Vagina (tissue), 2 donors: ENCODE results near the gene MPPED1. TPM values are rescaled to one million over a fixed set of nuclear protein-coding genes. Genes with fewer than 3 reads are reported as not detected.

ENCODE experiments used
- DNase-seq, 2 donors: peaks; one replicate each; pipeline ENCODE4 v3.0.0-alpha.2; 2017; ENCODE audit errors: extremely low spot score in 2 of 2
- H3K27ac ChIP-seq: fragments of 200-600 bp; sonication (generic); one replicate; pipeline ENCODE4 v1.5.1; 2019
- H3K27me3 ChIP-seq: fragments of 200-600 bp; sonication (generic); one replicate; pipeline ENCODE4 v1.5.1; 2019
- H3K36me3 ChIP-seq, 2 donors: fragments of 200-600 bp; sonication (generic); one replicate each; pipeline ENCODE4 v1.5.1; 2017 to 2019
- H3K4me1 ChIP-seq: fragments of 200-600 bp; sonication (generic); one replicate; pipeline ENCODE4 v1.5.1; 2019
- H3K4me3 ChIP-seq, 2 donors: fragments of 200-600 bp; sonication (generic); 1 replicate in 1 of 2; 2 replicates in 1 of 2; pipeline ENCODE4 v1.5.1; 2016 to 2019
- H3K9me3 ChIP-seq: fragments of 200-600 bp; sonication (generic); one replicate; pipeline ENCODE4 v1.5.1; 2019
- CTCF ChIP-seq, 3 experiments: fragments of 450-650 bp in 2 of 3; fragments of 200-600 bp in 1 of 3; sonication (generic) in 1 of 3; IDR thresholded peaks; one replicate each; pipeline ENCODE4 v1.5.1; 2017 to 2019; ENCODE audit warnings: antibody characterized with exemption in 3 of 3, mild to moderate bottlenecking in 2 of 3, moderate library complexity in 2 of 3
- POLR2A ChIP-seq, 2 donors: fragments of 450-650 bp; IDR thresholded peaks; one replicate each; pipeline ENCODE4 v1.6.1; 2017; ENCODE audit warnings: antibody characterized with exemption in 2 of 2, mild to moderate bottlenecking in 2 of 2, moderate library complexity in 2 of 2
- POLR2AphosphoS5 ChIP-seq, 2 donors: sonication (generic); formaldehyde crosslinking; IDR thresholded peaks; one replicate each; pipeline ENCODE4 v1.9.0; 2017; ENCODE audit warnings: antibody characterized with exemption in 2 of 2, mild to moderate bottlenecking in 2 of 2, low read depth in 1 of 2; ENCODE audit not compliant: insufficient read depth in 1 of 2
- intact Hi-C: fragments of 100-400 bp; cut with DNase I; formaldehyde crosslinking; loops from one replicate; pipeline ENCODE4 v1.15.1; 2023
- total RNA-seq: library from RNA; depleted of rRNA; stranded (reverse); fragments of >200 nt; gene quantifications from one replicate; pipeline ENCODE4 v1.2.3, GENCODE V29; 2016

MPPED1 gene
- total RNA-seq, 1 donor from 2014 or later: 0.49 TPM

DNA sequence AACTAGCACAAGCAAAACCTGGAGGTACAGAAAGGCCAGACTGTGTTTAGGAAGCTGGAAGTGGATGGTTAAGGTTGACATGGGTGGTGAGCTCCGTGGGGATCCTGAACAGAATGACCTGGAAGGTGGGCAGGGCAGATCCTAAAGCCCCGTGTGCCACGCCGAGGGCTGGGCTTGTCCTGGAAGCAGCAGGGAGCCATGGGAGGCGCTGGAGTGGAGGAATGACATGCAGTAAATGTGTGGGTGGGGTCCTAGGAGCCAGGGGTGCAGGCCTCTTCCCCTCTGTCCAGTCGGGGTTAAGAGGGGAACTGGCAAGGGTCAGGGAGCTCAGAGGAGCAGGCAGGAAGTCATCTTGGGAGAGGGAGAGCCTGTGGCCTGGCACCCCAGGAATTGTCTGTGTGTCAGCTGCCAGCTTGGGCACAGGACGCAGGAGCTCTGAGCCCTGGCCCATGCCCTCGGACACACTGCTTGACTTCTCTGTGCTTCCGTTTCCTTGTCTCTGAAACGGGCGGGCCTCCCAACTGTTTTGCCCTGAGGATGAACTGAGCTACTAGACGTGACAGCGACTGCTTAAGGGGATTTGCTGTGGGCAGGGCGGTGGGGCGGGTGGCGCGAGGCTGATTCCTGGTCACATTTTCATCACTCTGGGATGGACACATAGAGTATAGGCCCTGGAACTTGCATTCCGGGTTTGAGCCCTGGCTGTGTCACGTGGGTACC lies 75.7 kb downstream of the MPPED1 start:
- no peaks in the 10 kb centered on the region for H3K27me3 ChIP-seq

DNA sequence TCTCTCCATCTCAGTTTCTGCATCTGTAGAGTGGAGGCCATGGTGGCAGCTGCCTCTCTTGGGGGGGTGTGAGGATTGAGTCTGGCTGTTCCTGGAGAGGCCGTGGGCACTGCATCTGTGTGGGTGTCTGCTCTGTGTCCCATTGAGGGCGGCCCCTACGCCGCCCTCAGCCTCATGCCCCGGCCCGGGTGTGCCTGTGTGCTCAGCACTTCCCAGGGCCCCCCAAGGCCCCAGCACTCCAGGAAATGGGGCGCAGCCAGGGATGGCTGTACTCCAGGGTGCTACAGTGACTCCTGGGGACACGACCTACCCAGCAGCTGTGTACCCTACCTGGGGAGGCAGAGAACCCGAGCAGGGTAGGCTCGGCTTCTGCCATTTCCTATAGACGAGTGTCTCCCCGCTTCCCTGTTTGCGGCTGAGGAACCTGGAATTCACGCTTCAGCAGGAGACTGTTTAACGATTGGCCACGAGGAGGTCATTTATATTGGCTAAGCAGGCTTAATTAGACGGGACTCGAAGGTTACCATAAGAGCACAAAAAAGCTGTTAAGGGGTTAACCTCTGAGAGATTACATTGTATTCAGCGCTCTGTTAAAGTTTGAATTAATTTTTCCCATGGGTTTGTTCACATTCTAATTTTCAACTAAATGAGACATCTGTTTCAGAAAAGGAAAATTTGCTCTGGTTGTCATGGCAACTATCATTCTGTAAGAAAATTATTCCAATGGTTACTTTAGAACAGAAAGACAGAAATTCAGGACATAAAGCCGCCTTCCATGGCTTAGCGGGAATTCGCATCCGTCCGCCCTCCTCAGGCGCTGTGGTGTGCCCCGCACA lies 76.4 kb downstream of the MPPED1 start:
- H3K27me3 ChIP-seq: no peaks in the 10 kb centered on the region
- H3K4me3 ChIP-seq: no peak overlapping the region
- no peak for DNase-seq
- no peaks in the 10 kb centered on the region for H3K4me1 ChIP-seq
- TF ChIP-seq CTCF (IDR thresholded peaks at IDR 0.05) (no peak), POLR2A (IDR thresholded peaks at IDR 0.05) (no peak), POLR2AphosphoS5 (IDR thresholded peaks at IDR 0.05; ENCODE audit: insufficient read depth in 1 of 2, low read depth in 1 of 2) (no peak)
- no peak overlapping the region for H3K27ac ChIP-seq
- intact Hi-C loops: no loop called here
- no peaks in the 10 kb centered on the region for H3K9me3 ChIP-seq
- no peaks in the 10 kb centered on the region for H3K36me3 ChIP-seq

More for the DNA sequence above, 75.7 kb downstream of the MPPED1 start:
- no peak for DNase-seq
- intact Hi-C loops: no loop called here
- TF ChIP-seq POLR2AphosphoS5 (IDR thresholded peaks at IDR 0.05; ENCODE audit: insufficient read depth in 1 of 2, low read depth in 1 of 2) (no peak), CTCF (IDR thresholded peaks at IDR 0.05) (no peak), POLR2A (IDR thresholded peaks at IDR 0.05) (no peak)
- Histone ChIP-seq H3K9me3 (no peaks in the 10 kb centered on the region), H3K27ac (no peak overlapping the region), H3K4me1 (no peaks in the 10 kb centered on the region), H3K4me3 (no peak overlapping the region), H3K36me3 (no peaks in the 10 kb centered on the region)

GRCh38 chr22:43488937-43489336 lies 77.1 kb downstream of the MPPED1 start:
- no peak for DNase-seq
- Histone ChIP-seq H3K4me1 (no peaks in the 10 kb centered on the region), H3K4me3 (no peak overlapping the region), H3K9me3 (no peaks in the 10 kb centered on the region), H3K27ac (no peak overlapping the region), H3K36me3 (no peaks in the 10 kb centered on the region), H3K27me3 (no peaks in the 10 kb centered on the region)
- intact Hi-C loops: no loop called here
- TF ChIP-seq POLR2A (IDR thresholded peaks at IDR 0.05): no peak
- TF ChIP-seq CTCF (IDR thresholded peaks at IDR 0.05): no peak
- no peak for TF ChIP-seq POLR2AphosphoS5 (IDR thresholded peaks at IDR 0.05; ENCODE audit: insufficient read depth in 1 of 2, low read depth in 1 of 2)

- TF ChIP-seq CTCF (IDR thresholded peaks at IDR 0.05) (no peak), POLR2A (IDR thresholded peaks at IDR 0.05) (no peak), POLR2AphosphoS5 (IDR thresholded peaks at IDR 0.05; ENCODE audit: insufficient read depth in 1 of 2, low read depth in 1 of 2) (no peak)
- Histone ChIP-seq H3K4me1 (no peaks in the 10 kb centered on the region), H3K27ac (no peak overlapping the region), H3K9me3 (no peaks in the 10 kb centered on the region), H3K36me3 (no peaks in the 10 kb centered on the region), H3K27me3 (no peaks in the 10 kb centered on the region), H3K4me3 (no peak overlapping the region)
- DNase-seq: no peak
- intact Hi-C loops: no loop called here
Measured at GRCh38 chr22:43490311-43490710, 78.5 kb downstream of the MPPED1 start.

DNA sequence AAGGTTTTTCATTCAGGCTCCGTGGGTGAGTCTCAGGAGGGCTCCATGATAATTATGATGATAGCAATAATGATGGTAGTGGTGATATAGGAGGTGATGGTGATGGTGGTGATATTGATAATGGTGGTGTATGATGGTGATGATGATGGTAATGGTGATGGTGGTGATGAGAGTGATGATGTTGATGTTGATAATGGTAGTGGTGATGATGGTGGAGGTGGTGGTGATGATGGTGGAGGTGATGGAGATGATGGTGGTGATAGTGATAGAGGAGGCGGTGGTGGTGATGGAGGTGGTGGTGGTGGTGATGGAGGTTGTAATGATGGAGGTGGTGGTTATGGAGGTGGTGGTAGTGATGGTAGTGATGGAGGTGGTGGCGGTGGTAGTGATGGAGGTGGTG lies 79.4 kb downstream of the MPPED1 start:
- Histone ChIP-seq H3K4me3 (no peak overlapping the region), H3K36me3 (no peaks in the 10 kb centered on the region), H3K27me3 (no peaks in the 10 kb centered on the region), H3K9me3 (no peaks in the 10 kb centered on the region), H3K4me1 (no peaks in the 10 kb centered on the region), H3K27ac (no peak overlapping the region)
- TF ChIP-seq POLR2A (IDR thresholded peaks at IDR 0.05): no peak
- TF ChIP-seq POLR2AphosphoS5 (IDR thresholded peaks at IDR 0.05; ENCODE audit: insufficient read depth in 1 of 2, low read depth in 1 of 2): no peak
- TF ChIP-seq CTCF (IDR thresholded peaks at IDR 0.05): no peak
- intact Hi-C loops: no loop called here
- DNase-seq: no peak
